Activated CD8-positive, alpha-beta memory T cell treated with anti-CD3 and anti-CD28 coated beads, Interleukin-2, amount 50 U/mL, for 24 hours (primary cell): ENCODE data around the gene GABBR2.
"Not testable (repeated sequence)": the region's sequence is repeated elsewhere in the genome, so short reads cannot be mapped to it uniquely, and the experiment has no call there.

Experiments
- DNase-seq: peaks from one replicate; pipeline ENCODE4 v3.0.0-alpha.2; 2020; ENCODE audit errors: extremely low read depth

Gene GABBR2

GRCh38 chr9:98481676-98482075 lies 227.1 kb downstream of the GABBR2 start:
- no peak for DNase-seq

GRCh38 chr9:98479967-98480847 lies 228.5 kb downstream of the GABBR2 start:
- no peak for DNase-seq

- DNase-seq: no peak
These were observed 229.3 kb downstream of the GABBR2 start for GRCh38 chr9:98479449-98479848.

GRCh38 chr9:98477884-98478283 lies 230.9 kb downstream of the GABBR2 start:
- DNase-seq: no peak

GRCh38 chr9:98472216-98472615 lies 236.5 kb downstream of the GABBR2 start:
- no peak for DNase-seq

GRCh38 chr9:98471185-98471584 lies 237.6 kb downstream of the GABBR2 start:
- no peak for DNase-seq

GRCh38 chr9:98468567-98469239 lies 240.0 kb downstream of the GABBR2 start:
- no peak for DNase-seq

- DNase-seq: no peak
These were observed 242.9 kb downstream of the GABBR2 start for GRCh38 chr9:98465799-98466198.

GRCh38 chr9:98464156-98464690 lies 244.5 kb downstream of the GABBR2 start:
- DNase-seq: not testable (repeated sequence)

GRCh38 chr9:98462310-98462709 lies 246.4 kb downstream of the GABBR2 start:
- no peak for DNase-seq

GRCh38 chr9:98460704-98461103 lies 248.0 kb downstream of the GABBR2 start:
- no peak for DNase-seq

GRCh38 chr9:98457726-98458370 lies 250.9 kb downstream of the GABBR2 start:
- DNase-seq: no peak

GRCh38 chr9:98456156-98456613 lies 252.6 kb downstream of the GABBR2 start:
- DNase-seq: no peak

GRCh38 chr9:98455256-98456155 lies 253.2 kb downstream of the GABBR2 start:
- no peak for DNase-seq

- DNase-seq: no peak
These were observed 255.0 kb downstream of the GABBR2 start for GRCh38 chr9:98453589-98454311.

GRCh38 chr9:98451576-98451975 lies 257.2 kb downstream of the GABBR2 start:
- DNase-seq: no peak

- DNase-seq: no peak
These were observed 258.2 kb downstream of the GABBR2 start for GRCh38 chr9:98450496-98450895.

- no peak for DNase-seq
These were observed 258.9 kb downstream of the GABBR2 start for GRCh38 chr9:98449871-98450270.

- DNase-seq: no peak
These were observed 263.2 kb downstream of the GABBR2 start for GRCh38 chr9:98445576-98445975.

GRCh38 chr9:98444601-98445000 lies 264.1 kb downstream of the GABBR2 start:
- DNase-seq: no peak

- DNase-seq: no peak
These were observed 266.2 kb downstream of the GABBR2 start for GRCh38 chr9:98442541-98442940.
